Measurements from ENCODE around the gene KIF3C. TPM values are rescaled to one million over a fixed set of nuclear protein-coding genes. Genes with fewer than 3 reads are reported as not detected.
"Not testable (repeated sequence)": the region's sequence is repeated elsewhere in the genome, so short reads cannot be mapped to it uniquely, and the experiment has no call there.

The KIF3C gene
- total RNA-seq, 1 donor from 2014 or later = 29.7 TPM

GRCh38 chr2:25915411-25915810 is 66.9 kb downstream of the KIF3C start:
- H3K27ac Mint-ChIP-seq (ENCODE audit: unreplicated experiment); H3K9me3 Mint-ChIP-seq (ENCODE audit: unreplicated experiment); DNase-seq (ENCODE audit: extremely low spot score, unreplicated experiment); H3K27me3 Mint-ChIP-seq (ENCODE audit: unreplicated experiment); H3K4me3 Mint-ChIP-seq (ENCODE audit: unreplicated experiment); H3K36me3 Mint-ChIP-seq (ENCODE audit: unreplicated experiment): not testable (repeated sequence)
- H3K4me1 Mint-ChIP-seq (ENCODE audit: unreplicated experiment) = peaks cover 14% of the 10 kb centered on the region

- H3K4me3 Mint-ChIP-seq (ENCODE audit: unreplicated experiment); DNase-seq (ENCODE audit: extremely low spot score, unreplicated experiment); H3K9me3 Mint-ChIP-seq (ENCODE audit: unreplicated experiment); H3K27me3 Mint-ChIP-seq (ENCODE audit: unreplicated experiment); H3K36me3 Mint-ChIP-seq (ENCODE audit: unreplicated experiment): not testable (repeated sequence)
- peaks cover 14% of the 10 kb centered on the region for H3K4me1 Mint-ChIP-seq (ENCODE audit: unreplicated experiment)
- H3K27ac Mint-ChIP-seq (ENCODE audit: unreplicated experiment) = peak overlapping the region; percentile 35
Measured at GRCh38 chr2:25913696-25913973, 68.7 kb downstream of the KIF3C start.

GRCh38 chr2:25912851-25913695 is 69.2 kb downstream of the KIF3C start:
- Mint-ChIP-seq H3K9me3 (ENCODE audit: unreplicated experiment) (no peaks in the 10 kb centered on the region), H3K27me3 (ENCODE audit: unreplicated experiment) (no peaks in the 10 kb centered on the region), H3K4me3 (ENCODE audit: unreplicated experiment) (peak overlapping the region; percentile 29), H3K36me3 (ENCODE audit: unreplicated experiment) (no peaks in the 10 kb centered on the region), H3K27ac (ENCODE audit: unreplicated experiment) (peak overlapping the region; percentile 35), H3K4me1 (ENCODE audit: unreplicated experiment) (peaks cover 14% of the 10 kb centered on the region)
- TF ChIP-seq CTCF (IDR thresholded peaks at IDR 0.05) = no peak
- no peak for DNase-seq (ENCODE audit: extremely low spot score, unreplicated experiment)

DNA sequence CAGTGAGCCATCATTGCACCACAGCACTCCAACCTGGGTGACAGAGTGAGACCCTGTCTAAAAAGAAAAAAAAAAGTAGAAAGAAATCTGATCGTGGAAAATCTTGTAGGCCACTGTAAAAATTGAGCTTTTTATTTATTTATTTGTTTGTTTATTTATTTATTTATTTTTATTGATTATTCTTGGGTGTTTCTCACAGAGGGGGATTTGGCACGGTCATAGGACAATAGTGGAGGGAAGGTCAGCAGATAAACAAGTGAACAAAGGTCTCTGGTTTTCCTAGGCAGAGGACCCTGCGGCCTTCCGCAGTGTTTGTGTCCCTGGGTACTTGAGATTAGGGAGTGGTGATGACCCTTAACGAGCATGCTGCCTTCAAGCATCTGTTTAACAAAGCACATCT is 72.7 kb downstream of the KIF3C start:
- H3K27me3 Mint-ChIP-seq (ENCODE audit: unreplicated experiment); DNase-seq (ENCODE audit: extremely low spot score, unreplicated experiment); H3K27ac Mint-ChIP-seq (ENCODE audit: unreplicated experiment); H3K4me3 Mint-ChIP-seq (ENCODE audit: unreplicated experiment); H3K36me3 Mint-ChIP-seq (ENCODE audit: unreplicated experiment); H3K9me3 Mint-ChIP-seq (ENCODE audit: unreplicated experiment): not testable (repeated sequence)
- peaks cover 14% of the 10 kb centered on the region for H3K4me1 Mint-ChIP-seq (ENCODE audit: unreplicated experiment)

DNA sequence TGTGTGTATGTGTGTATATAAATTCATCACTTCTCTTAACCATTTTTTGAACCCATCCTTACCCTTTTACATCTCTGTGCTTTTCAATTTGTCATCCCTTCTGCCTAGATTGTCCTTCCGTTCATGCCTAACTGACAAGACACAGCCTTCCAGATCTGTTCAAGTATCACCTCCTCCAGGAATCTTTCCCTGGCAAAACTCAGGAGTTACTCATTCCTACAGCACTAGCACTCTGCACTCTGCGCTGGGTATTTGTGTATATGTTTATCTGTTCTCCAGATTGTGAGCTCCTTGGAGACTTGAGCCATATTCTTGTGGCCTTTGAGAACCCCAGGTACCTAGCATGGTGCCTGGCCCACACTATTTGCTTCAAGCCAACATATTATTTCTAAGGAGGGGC is 77.2 kb downstream of the KIF3C start:
- no peak for DNase-seq (ENCODE audit: extremely low spot score, unreplicated experiment)

GRCh38 chr2:25903216-25903776 is 79.0 kb downstream of the KIF3C start:
- no peak overlapping the region for H3K27ac Mint-ChIP-seq (ENCODE audit: unreplicated experiment)
- TF ChIP-seq CTCF (IDR thresholded peaks at IDR 0.05) = no peak
- peaks cover 2% of the 10 kb centered on the region for H3K27me3 Mint-ChIP-seq (ENCODE audit: unreplicated experiment)
- no peak overlapping the region for H3K4me3 Mint-ChIP-seq (ENCODE audit: unreplicated experiment)
- no peaks in the 10 kb centered on the region for H3K36me3 Mint-ChIP-seq (ENCODE audit: unreplicated experiment)
- no peaks in the 10 kb centered on the region for H3K9me3 Mint-ChIP-seq (ENCODE audit: unreplicated experiment)
- H3K4me1 Mint-ChIP-seq (ENCODE audit: unreplicated experiment) = no peaks in the 10 kb centered on the region
- DNase-seq (ENCODE audit: extremely low spot score, unreplicated experiment) = no peak

More for the DNA sequence above, 77.2 kb downstream of the KIF3C start:
- no peak for TF ChIP-seq CTCF (IDR thresholded peaks at IDR 0.05)
- H3K27me3 Mint-ChIP-seq (ENCODE audit: unreplicated experiment) = peaks cover 2% of the 10 kb centered on the region
- H3K36me3 Mint-ChIP-seq (ENCODE audit: unreplicated experiment) = no peaks in the 10 kb centered on the region
- no peak overlapping the region for H3K4me3 Mint-ChIP-seq (ENCODE audit: unreplicated experiment)
- no peak overlapping the region for H3K27ac Mint-ChIP-seq (ENCODE audit: unreplicated experiment)
- no peaks in the 10 kb centered on the region for H3K9me3 Mint-ChIP-seq (ENCODE audit: unreplicated experiment)
- H3K4me1 Mint-ChIP-seq (ENCODE audit: unreplicated experiment) = no peaks in the 10 kb centered on the region
